Adrenal gland (tissue), 12 donors: ENCODE measurements around the gene RNF126. TPM values are rescaled to one million over a fixed set of nuclear protein-coding genes. Genes with fewer than 3 reads are reported as not detected.
A peak's percentile ranks its signal among the peaks of the same experiment; 100 is the strongest.

Source experiments
- DNase-seq, 7 donors: peaks; one replicate each; pipeline ENCODE4 v3.0.0-alpha.2; 2019 to 2020
- H3K27ac ChIP-seq, 5 donors: fragments of 200-600 bp; sonication (generic) in 4 of 5; 1 replicate in 3 of 5; 2 replicates in 2 of 5; pipeline versions ENCODE4 v1.5.1 to v1.8.0; 2016 to 2020; ENCODE audit warnings: mild to moderate bottlenecking in 1 of 5
- H3K27me3 ChIP-seq: fragments of 200-600 bp; 2 replicates; pipeline ENCODE4 v1.8.0; 2021
- H3K36me3 ChIP-seq, 2 donors: fragments of 200-600 bp; replicated peaks in 1 of 2; 1 replicate in 1 of 2; 2 replicates in 1 of 2; pipeline versions ENCODE4 v1.5.1 to v1.8.0; 2018 to 2022
- H3K4me1 ChIP-seq, 2 donors: fragments of 200-600 bp; replicated peaks in 1 of 2; 1 replicate in 1 of 2; 2 replicates in 1 of 2; pipeline versions ENCODE4 v1.5.1 to v1.8.0; 2018 to 2021
- H3K4me3 ChIP-seq, 4 donors: fragments of 200-600 bp; sonication (generic) in 3 of 4; one replicate each; pipeline ENCODE4 v1.5.1; 2016 to 2018
- H3K9me3 ChIP-seq, 3 donors: fragments of 200-600 bp; sonication (generic) in 1 of 3; replicated peaks in 1 of 3; 1 replicate in 2 of 3; 2 replicates in 1 of 3; pipeline versions ENCODE4 v1.5.1 to v1.8.0; 2016 to 2021
- POLR2A ChIP-seq, 2 donors: fragments of 450-650 bp; IDR thresholded peaks; one replicate each; pipeline ENCODE4 v1.6.1; 2017; ENCODE audit warnings: antibody characterized with exemption in 2 of 2, mild to moderate bottlenecking in 2 of 2, moderate library complexity in 1 of 2
- WGBS, 4 donors: extraction: QIAGEN DNeasy Blood & Tissue Kit in 2 of 4; methylation state at CpG; one replicate each; pipeline versions ENCODE4 v1.1.5 to v1.1.7; 2013 to 2017; 5-methylcytosine and 5-hydroxymethylcytosine counted together
- intact Hi-C, 2 donors: fragments of 100-400 bp; cut with DNase I; formaldehyde crosslinking; loops; one replicate each; pipeline versions ENCODE4 v1.14.1 to v1.15.0; 2022 to 2023
- polyA plus RNA-seq, 3 donors: library from polyadenylated mRNA; stranded (reverse); fragments of 200-250 nt in 2 of 3; fragments of 350-450 nt in 1 of 3; fragmentation: Illumina TruSeq in 1 of 3; extraction: RNeasy Lipid Tissue Mini Kit (QIAGEN cat#74804) in 1 of 3; gene quantifications; one replicate each; pipeline ENCODE4 v1.2.3, GENCODE V29; 2013 to 2014
- total RNA-seq, 9 donors: library from RNA; depleted of rRNA in 4 of 9; stranded (reverse); fragments of >200 nt in 4 of 9; fragments of 120-200 nt in 1 of 9; fragmentation: NEBNext Ultra II Directional in 1 of 9; extraction: Animal tissue kit (Norgen Biotek cat#: 25700) in 1 of 9; gene quantifications; one replicate each; pipeline versions ENCODE4 v1.1.0 to v1.2.4, GENCODE V29; 2013 to 2023
- TF ChIP-seq, protein P1 (sequence below), 6 experiments: fragments of 450-650 bp in 4 of 6; fragments of 200-600 bp in 2 of 6; sonication (generic) in 1 of 6; IDR thresholded peaks; 1 replicate in 5 of 6; 2 replicates in 1 of 6; pipeline versions ENCODE4 v1.5.1 to v1.8.0; 2016 to 2021; ENCODE audit warnings: antibody characterized with exemption in 6 of 6, mild to moderate bottlenecking in 2 of 6, moderate library complexity in 1 of 6
- donor health status: healthy with polysubstance abuse.
- donor health status: Bipolar disorder and iron deficiency.
- donor health status: DM: yes; HTN: yes; CAD: no.
- donor health status: DM: no; HTN: no; CAD: no.
- donor health status: DM: no; HTN: no; CAD: no.
- donor health status: DM: yes; HTN: yes; CAD: no.

Gene RNF126
- total and polyA plus RNA-seq, 12 donors, result 9.3 to 76.4 (median 43.1) TPM

DNA sequence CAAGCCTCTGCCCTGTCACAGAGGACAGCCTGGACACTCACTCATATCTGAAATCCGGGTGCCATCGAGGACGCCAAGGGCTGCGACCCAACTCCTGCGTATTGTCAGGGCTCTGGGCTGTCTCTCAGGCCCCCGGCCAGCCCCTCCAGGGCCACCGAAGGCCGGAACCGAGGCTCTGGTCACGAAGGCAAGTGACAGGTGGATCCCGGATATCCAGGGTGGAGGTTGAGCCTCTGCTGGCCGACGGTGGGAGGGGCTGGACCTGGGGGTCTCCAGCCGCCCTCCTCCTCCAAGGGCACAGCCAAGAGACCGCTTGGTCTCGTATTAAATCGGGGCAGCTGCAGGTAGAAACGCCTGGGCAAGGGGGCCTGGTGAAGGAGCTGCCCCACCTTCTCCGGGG is 5.4 kb downstream of the RNF126 start:
- H3K27ac ChIP-seq, result peak overlapping the region in 1 of 5 donors; percentile 97
- intact Hi-C loops, result no loop called here
- H3K4me1 ChIP-seq, result peaks cover 15 to 51% of the 10 kb centered on the region in 2 donors
- H3K27me3 ChIP-seq, result no peaks in the 10 kb centered on the region
- H3K36me3 ChIP-seq, result peaks cover 0 to 12% of the 10 kb centered on the region in 2 donors
- 69 to 88% (median 80%) methylated on average over 6 to 19 of the region's 19 CpGs for WGBS, 4 donors
- DNase-seq, result no peak
- H3K4me3 ChIP-seq, result no peak overlapping the region
- TF ChIP-seq POLR2A (IDR thresholded peaks at IDR 0.05), result no peak
- TF ChIP-seq, protein P1, sequence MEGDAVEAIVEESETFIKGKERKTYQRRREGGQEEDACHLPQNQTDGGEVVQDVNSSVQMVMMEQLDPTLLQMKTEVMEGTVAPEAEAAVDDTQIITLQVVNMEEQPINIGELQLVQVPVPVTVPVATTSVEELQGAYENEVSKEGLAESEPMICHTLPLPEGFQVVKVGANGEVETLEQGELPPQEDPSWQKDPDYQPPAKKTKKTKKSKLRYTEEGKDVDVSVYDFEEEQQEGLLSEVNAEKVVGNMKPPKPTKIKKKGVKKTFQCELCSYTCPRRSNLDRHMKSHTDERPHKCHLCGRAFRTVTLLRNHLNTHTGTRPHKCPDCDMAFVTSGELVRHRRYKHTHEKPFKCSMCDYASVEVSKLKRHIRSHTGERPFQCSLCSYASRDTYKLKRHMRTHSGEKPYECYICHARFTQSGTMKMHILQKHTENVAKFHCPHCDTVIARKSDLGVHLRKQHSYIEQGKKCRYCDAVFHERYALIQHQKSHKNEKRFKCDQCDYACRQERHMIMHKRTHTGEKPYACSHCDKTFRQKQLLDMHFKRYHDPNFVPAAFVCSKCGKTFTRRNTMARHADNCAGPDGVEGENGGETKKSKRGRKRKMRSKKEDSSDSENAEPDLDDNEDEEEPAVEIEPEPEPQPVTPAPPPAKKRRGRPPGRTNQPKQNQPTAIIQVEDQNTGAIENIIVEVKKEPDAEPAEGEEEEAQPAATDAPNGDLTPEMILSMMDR (IDR thresholded peaks at IDR 0.05), result no peak
- no peaks in the 10 kb centered on the region for H3K9me3 ChIP-seq

- intact Hi-C loops, result no loop called here
- WGBS, 4 donors, result 80 to 87% (median 84%) methylated on average over 24 to 43 of the region's 43 CpGs
- Histone ChIP-seq H3K9me3 (no peaks in the 10 kb centered on the region), H3K36me3 (peaks cover 0 to 18% of the 10 kb centered on the region in 2 donors), H3K4me3 (no peak overlapping the region), H3K27ac (peak overlapping the region in 1 of 5 donors; percentile 97), H3K27me3 (no peaks in the 10 kb centered on the region), H3K4me1 (peaks cover 15 to 49% of the 10 kb centered on the region in 2 donors)
- DNase-seq, result no peak
- TF ChIP-seq, protein P1 (IDR thresholded peaks at IDR 0.05), result no peak
- no peak for TF ChIP-seq POLR2A (IDR thresholded peaks at IDR 0.05)
Observed at GRCh38 chr19:656751-657559, 6.1 kb downstream of the RNF126 start.

DNA sequence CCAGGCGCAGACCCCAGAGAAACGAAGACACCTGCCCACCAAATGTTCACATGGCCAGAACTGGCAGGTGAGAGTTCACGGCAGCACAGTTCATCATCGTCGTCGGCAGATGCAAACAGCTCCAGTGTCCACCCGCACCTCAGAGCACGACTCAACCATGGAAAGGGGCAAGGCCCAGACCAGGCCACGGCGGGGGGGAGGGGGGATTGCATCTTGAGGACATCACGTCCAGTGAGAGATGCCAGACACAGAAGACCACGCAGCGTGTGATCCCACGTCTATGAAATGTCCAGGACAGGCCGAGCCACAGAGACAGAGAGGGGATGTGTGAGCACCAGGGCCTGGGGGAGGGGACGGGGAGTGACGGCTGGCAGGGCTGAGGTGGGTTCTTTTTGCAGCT is 7.3 kb downstream of the RNF126 start:
- Histone ChIP-seq H3K4me3 (no peak overlapping the region), H3K36me3 (peaks cover 0 to 31% of the 10 kb centered on the region in 2 donors), H3K4me1 (peaks cover 9 to 36% of the 10 kb centered on the region in 2 donors), H3K27ac (no peak overlapping the region), H3K9me3 (no peaks in the 10 kb centered on the region), H3K27me3 (no peaks in the 10 kb centered on the region)
- no peak for DNase-seq
- WGBS, 4 donors, result 76 to 86% (median 78%) methylated on average over 13 to 17 of the region's 17 CpGs
- intact Hi-C loops, result no loop called here
- TF ChIP-seq POLR2A (IDR thresholded peaks at IDR 0.05), result no peak
- TF ChIP-seq, protein P1 (IDR thresholded peaks at IDR 0.05), result no peak

DNA sequence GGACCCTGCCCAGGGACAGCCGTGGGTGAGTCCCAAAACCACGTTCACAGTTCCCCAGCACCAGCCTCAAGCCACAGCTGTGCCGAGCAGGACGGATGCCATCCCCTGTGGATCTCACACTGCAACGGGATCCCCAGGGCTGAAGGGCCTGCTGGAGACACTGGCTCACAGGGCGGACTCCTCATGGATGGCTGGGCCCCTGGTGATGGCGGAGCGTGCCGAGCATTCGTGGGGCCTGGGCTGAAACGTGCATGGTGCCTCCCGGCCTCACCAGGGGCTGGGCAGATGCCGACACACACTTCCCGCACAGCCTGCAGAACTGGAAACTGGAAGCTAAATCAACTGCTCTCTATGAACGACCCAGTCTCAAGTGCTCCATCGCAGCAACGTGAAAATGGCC is 9.6 kb downstream of the RNF126 start:
- Histone ChIP-seq H3K27ac (no peak overlapping the region), H3K27me3 (no peaks in the 10 kb centered on the region), H3K36me3 (peaks cover 0 to 49% of the 10 kb centered on the region in 2 donors), H3K9me3 (no peaks in the 10 kb centered on the region), H3K4me3 (no peak overlapping the region), H3K4me1 (peaks cover 0 to 14% of the 10 kb centered on the region in 2 donors)
- intact Hi-C loops, result no loop called here
- no peak for TF ChIP-seq POLR2A (IDR thresholded peaks at IDR 0.05)
- TF ChIP-seq, protein P1 (IDR thresholded peaks at IDR 0.05), result no peak
- no peak for DNase-seq
- WGBS, 4 donors, result 82 to 94% (median 86%) methylated on average over 15 to 17 of the region's 17 CpGs; no CpG with 5 or more reads in 1 of the 4 donors
